GM19468 (cell line): ENCODE results near the gene CLEC4D.
"Not testable (repeated sequence)": the region's sequence is repeated elsewhere in the genome, so short reads cannot be mapped to it uniquely, and the experiment has no call there.

ENCODE experiments used
- ATAC-seq: cut with Tn5 transposase; IDR thresholded peaks from one replicate; pipeline ENCODE4 v1.9.1; 2021; ENCODE audit warnings: mild to moderate bottlenecking, moderate library complexity, moderate number of reproducible peaks; ENCODE audit not compliant: unreplicated experiment; ENCODE audit errors: extremely low read depth

The CLEC4D gene

GRCh38 chr12:8527250-8528130 is 14.2 kb downstream of the CLEC4D start:
- no peak for ATAC-seq

GRCh38 chr12:8532045-8532444 is 18.7 kb downstream of the CLEC4D start:
- no peak for ATAC-seq

- not testable (repeated sequence) for ATAC-seq
These were observed 24.5 kb downstream of the CLEC4D start for GRCh38 chr12:8537820-8538219.

- ATAC-seq, result not testable (repeated sequence)
These were observed 27.5 kb downstream of the CLEC4D start, which contains the start of gene CLEC4E for GRCh38 chr12:8540831-8541230. Gene CLEC4E (minus strand): TSS chr12:8540905. CDS start chr12:8540797, 108 bp downstream.

- no peak for ATAC-seq
These were observed 28.3 kb downstream of the CLEC4D start for GRCh38 chr12:8541562-8541961.

- no peak for ATAC-seq
These were observed 31.0 kb downstream of the CLEC4D start for GRCh38 chr12:8544295-8544694.

GRCh38 chr12:8546591-8546990 is 33.3 kb downstream of the CLEC4D start:
- no peak for ATAC-seq

GRCh38 chr12:8547645-8548044 is 34.3 kb downstream of the CLEC4D start:
- ATAC-seq, result no peak

GRCh38 chr12:8548192-8548591 is 34.9 kb downstream of the CLEC4D start:
- ATAC-seq, result no peak

- no peak for ATAC-seq
These were observed 36.1 kb downstream of the CLEC4D start for GRCh38 chr12:8549381-8549780.

- no peak for ATAC-seq
These were observed 39.9 kb downstream of the CLEC4D start for GRCh38 chr12:8553088-8553627.

- no peak for ATAC-seq
These were observed 41.3 kb downstream of the CLEC4D start for GRCh38 chr12:8554451-8555195.

- no peak for ATAC-seq
These were observed 43.3 kb downstream of the CLEC4D start for GRCh38 chr12:8556531-8557097.

- ATAC-seq, result no peak
These were observed 46.4 kb downstream of the CLEC4D start for GRCh38 chr12:8559676-8560075.

- ATAC-seq, result no peak
These were observed 47.7 kb downstream of the CLEC4D start for GRCh38 chr12:8561011-8561410.

GRCh38 chr12:8562310-8562709 is 49.0 kb downstream of the CLEC4D start:
- no peak for ATAC-seq

- no peak for ATAC-seq
These were observed 50.1 kb downstream of the CLEC4D start for GRCh38 chr12:8563356-8563755.

GRCh38 chr12:8564656-8565055 is 51.4 kb downstream of the CLEC4D start:
- no peak for ATAC-seq

- ATAC-seq, result not testable (repeated sequence)
These were observed 52.7 kb downstream of the CLEC4D start for GRCh38 chr12:8566052-8566451.

GRCh38 chr12:8566525-8566924 is 53.2 kb downstream of the CLEC4D start:
- ATAC-seq, result no peak
